Stimulated activated CD4-positive, alpha-beta T cell treated with anti-CD3 and anti-CD28 coated beads, TNF-alpha, amount 100 ng/mL, for 4 hours (primary cell): ENCODE measurements around the gene COL27A1.

Source experiments
- DNase-seq, 3 experiments: peaks; one replicate each; pipeline ENCODE4 v3.0.0-alpha.2; 2020; ENCODE audit warnings: low read depth in 3 of 3

COL27A1 gene

GRCh38 chr9:114287001-114287762 is 131.8 kb downstream of the COL27A1 start:
- DNase-seq: no peak

GRCh38 chr9:114287763-114288192 is 132.4 kb downstream of the COL27A1 start:
- no peak for DNase-seq

GRCh38 chr9:114288193-114289091 is 133.1 kb downstream of the COL27A1 start:
- no peak for DNase-seq

- no peak for DNase-seq
Measured at GRCh38 chr9:114289106-114289505, 133.8 kb downstream of the COL27A1 start.

GRCh38 chr9:114289571-114290481 is 134.5 kb downstream of the COL27A1 start:
- DNase-seq: no peak

- DNase-seq: no peak
Measured at GRCh38 chr9:114290561-114290986, 135.2 kb downstream of the COL27A1 start.

- peak; percentile 43 to 53 (median 47) for DNase-seq
Measured at GRCh38 chr9:114291064-114291474, 135.7 kb downstream of the COL27A1 start.

GRCh38 chr9:114291886-114292590 is 136.7 kb downstream of the COL27A1 start:
- DNase-seq: no peak

- DNase-seq: no peak
Measured at GRCh38 chr9:114294664-114295063, 139.3 kb downstream of the COL27A1 start.

- no peak for DNase-seq
Measured at GRCh38 chr9:114296338-114296737, 141.0 kb downstream of the COL27A1 start.

- no peak for DNase-seq
Measured at GRCh38 chr9:114299286-114300152, 144.2 kb downstream of the COL27A1 start.

- DNase-seq: no peak
Measured at GRCh38 chr9:114300153-114300845, 145.0 kb downstream of the COL27A1 start.

GRCh38 chr9:114300846-114301797 is 145.8 kb downstream of the COL27A1 start:
- no peak for DNase-seq

- DNase-seq: no peak
Measured at GRCh38 chr9:114301798-114302565, 146.6 kb downstream of the COL27A1 start.

- no peak for DNase-seq
Measured at GRCh38 chr9:114302727-114303126, 147.4 kb downstream of the COL27A1 start.

- DNase-seq: no peak
Measured at GRCh38 chr9:114303571-114303970, 148.2 kb downstream of the COL27A1 start.

- no peak for DNase-seq
Measured at GRCh38 chr9:114303977-114304376, 148.6 kb downstream of the COL27A1 start.
